Activated naive CD8-positive, alpha-beta T cell treated with anti-CD3 and anti-CD28 coated beads for 36 hours (primary cell): ENCODE measurements around the gene UST. TPM values are rescaled to one million over a fixed set of nuclear protein-coding genes. Genes with fewer than 3 reads are reported as not detected.
A peak's percentile ranks its signal among the peaks of the same experiment; 100 is the strongest.

Source experiments
- DNase-seq: peaks from one replicate; pipeline ENCODE4 v3.0.0; 2021
- H3K27ac Mint-ChIP-seq: one replicate; pipeline ENCODE4 v1.8.0; 2022; ENCODE audit warnings: mild to moderate bottlenecking, moderate library complexity, mixed read lengths
- H3K27me3 Mint-ChIP-seq: one replicate; pipeline ENCODE4 v1.8.0; 2022; ENCODE audit warnings: mild to moderate bottlenecking, mixed read lengths
- H3K36me3 Mint-ChIP-seq: one replicate; pipeline ENCODE4 v1.8.0; 2021; ENCODE audit warnings: mild to moderate bottlenecking, mixed read lengths
- H3K4me1 Mint-ChIP-seq: one replicate; pipeline ENCODE4 v1.8.0; 2021; ENCODE audit warnings: mixed read lengths
- H3K4me3 Mint-ChIP-seq: one replicate; pipeline ENCODE4 v1.8.0; 2022; ENCODE audit warnings: mild to moderate bottlenecking, moderate library complexity, mixed read lengths
- H3K9me3 Mint-ChIP-seq: one replicate; pipeline ENCODE4 v1.8.0; 2022; ENCODE audit warnings: mixed read lengths
- total RNA-seq, 2 experiments: library from RNA; stranded (reverse); gene quantifications; one replicate each; pipeline ENCODE4 v1.2.3, GENCODE V29; 2021

Gene UST
- total RNA-seq, 2 experiments from 2014 or later = 0.82 to 0.89 TPM

- Mint-ChIP-seq H3K9me3 (no peaks in the 10 kb centered on the region), H3K27me3 (no peaks in the 10 kb centered on the region), H3K27ac (peak overlapping the region; percentile 83), H3K4me3 (peak overlapping the region; percentile 2), H3K4me1 (peaks cover 27% of the 10 kb centered on the region), H3K36me3 (peaks cover 7% of the 10 kb centered on the region)
- no peak for DNase-seq
Measured at GRCh38 chr6:149065658-149066556, 319.1 kb downstream of the UST start.

GRCh38 chr6:149071997-149072396, 325.2 kb downstream of the UST start:
- H3K4me1 Mint-ChIP-seq = peaks cover 19% of the 10 kb centered on the region
- H3K9me3 Mint-ChIP-seq = no peaks in the 10 kb centered on the region
- no peak overlapping the region for H3K27ac Mint-ChIP-seq
- no peaks in the 10 kb centered on the region for H3K36me3 Mint-ChIP-seq
- no peaks in the 10 kb centered on the region for H3K27me3 Mint-ChIP-seq
- H3K4me3 Mint-ChIP-seq = no peak overlapping the region
- no peak for DNase-seq

- no peak for DNase-seq
- H3K27me3 Mint-ChIP-seq = no peaks in the 10 kb centered on the region
- no peak overlapping the region for H3K27ac Mint-ChIP-seq
- peaks cover 21% of the 10 kb centered on the region for H3K4me1 Mint-ChIP-seq
- no peaks in the 10 kb centered on the region for H3K36me3 Mint-ChIP-seq
- H3K9me3 Mint-ChIP-seq = no peaks in the 10 kb centered on the region
- no peak overlapping the region for H3K4me3 Mint-ChIP-seq
Measured at GRCh38 chr6:149074832-149075258, 328.0 kb downstream of the UST start.

- H3K27ac Mint-ChIP-seq = no peak overlapping the region
- no peak for DNase-seq
- no peaks in the 10 kb centered on the region for H3K9me3 Mint-ChIP-seq
- H3K27me3 Mint-ChIP-seq = no peaks in the 10 kb centered on the region
- no peaks in the 10 kb centered on the region for H3K36me3 Mint-ChIP-seq
- peaks cover 22% of the 10 kb centered on the region for H3K4me1 Mint-ChIP-seq
- H3K4me3 Mint-ChIP-seq = no peak overlapping the region
Measured at GRCh38 chr6:149075616-149076354, 329.0 kb downstream of the UST start.

DNA sequence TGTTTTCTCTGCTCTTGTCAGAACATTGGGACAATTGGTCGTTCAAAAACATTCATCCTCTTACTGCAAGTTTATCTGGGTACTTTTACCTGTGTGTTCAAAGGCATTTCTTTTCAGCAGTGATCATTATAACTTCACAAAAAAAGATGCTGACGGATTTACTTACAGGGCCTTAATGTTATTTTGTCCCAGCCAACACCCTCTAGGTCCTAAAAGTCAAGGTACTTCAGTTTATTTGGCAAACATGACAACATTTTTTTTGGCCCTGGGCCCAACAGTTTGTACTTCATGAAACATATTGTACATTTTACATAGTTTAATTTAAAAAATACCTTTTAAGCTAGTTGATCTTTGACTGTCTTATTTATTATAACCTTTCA, 329.5 kb downstream of the UST start:
- H3K36me3 Mint-ChIP-seq = no peaks in the 10 kb centered on the region
- H3K27me3 Mint-ChIP-seq = no peaks in the 10 kb centered on the region
- H3K4me3 Mint-ChIP-seq = no peak overlapping the region
- H3K27ac Mint-ChIP-seq = no peak overlapping the region
- DNase-seq = no peak
- no peaks in the 10 kb centered on the region for H3K9me3 Mint-ChIP-seq
- peaks cover 25% of the 10 kb centered on the region for H3K4me1 Mint-ChIP-seq

DNA sequence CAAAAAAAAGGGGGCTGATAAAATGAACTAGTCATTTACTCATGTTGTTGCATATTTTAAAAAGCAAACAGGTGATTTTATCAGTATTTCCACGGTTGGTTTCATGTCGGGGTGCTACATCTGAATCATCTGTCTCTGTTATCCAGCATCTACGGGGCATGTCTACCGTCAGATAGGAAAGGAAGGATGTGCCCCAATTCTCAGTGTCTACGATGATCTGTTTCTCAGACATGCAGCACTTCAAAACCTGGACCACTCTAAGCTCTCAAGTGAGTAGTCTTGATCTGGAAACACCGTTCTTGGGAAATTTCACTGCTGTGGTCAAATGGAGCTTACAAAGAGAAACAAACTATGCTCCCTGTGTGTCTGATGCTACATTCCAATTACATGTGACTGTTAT, 330.4 kb downstream of the UST start:
- peaks cover 30% of the 10 kb centered on the region for H3K4me1 Mint-ChIP-seq
- no peaks in the 10 kb centered on the region for H3K36me3 Mint-ChIP-seq
- no peaks in the 10 kb centered on the region for H3K27me3 Mint-ChIP-seq
- H3K27ac Mint-ChIP-seq = no peak overlapping the region
- H3K4me3 Mint-ChIP-seq = no peak overlapping the region
- no peaks in the 10 kb centered on the region for H3K9me3 Mint-ChIP-seq
- no peak for DNase-seq

- no peak for DNase-seq
- no peaks in the 10 kb centered on the region for H3K27me3 Mint-ChIP-seq
- H3K9me3 Mint-ChIP-seq = no peaks in the 10 kb centered on the region
- H3K36me3 Mint-ChIP-seq = no peaks in the 10 kb centered on the region
- H3K27ac Mint-ChIP-seq = no peak overlapping the region
- peaks cover 40% of the 10 kb centered on the region for H3K4me1 Mint-ChIP-seq
- H3K4me3 Mint-ChIP-seq = no peak overlapping the region
Measured at GRCh38 chr6:149078211-149078782, 331.5 kb downstream of the UST start.

- H3K27me3 Mint-ChIP-seq = no peaks in the 10 kb centered on the region
- H3K36me3 Mint-ChIP-seq = no peaks in the 10 kb centered on the region
- H3K4me1 Mint-ChIP-seq = peaks cover 51% of the 10 kb centered on the region
- no peak overlapping the region for H3K4me3 Mint-ChIP-seq
- H3K9me3 Mint-ChIP-seq = no peaks in the 10 kb centered on the region
- no peak overlapping the region for H3K27ac Mint-ChIP-seq
- no peak for DNase-seq
Measured at GRCh38 chr6:149079456-149079855, 332.6 kb downstream of the UST start.

GRCh38 chr6:149079911-149080491, 333.2 kb downstream of the UST start:
- Mint-ChIP-seq H3K4me3 (no peak overlapping the region), H3K36me3 (no peaks in the 10 kb centered on the region), H3K27me3 (no peaks in the 10 kb centered on the region), H3K9me3 (no peaks in the 10 kb centered on the region), H3K4me1 (peaks cover 55% of the 10 kb centered on the region), H3K27ac (no peak overlapping the region)
- DNase-seq = no peak

- no peaks in the 10 kb centered on the region for H3K27me3 Mint-ChIP-seq
- H3K4me3 Mint-ChIP-seq = no peak overlapping the region
- peaks cover 56% of the 10 kb centered on the region for H3K4me1 Mint-ChIP-seq
- H3K9me3 Mint-ChIP-seq = no peaks in the 10 kb centered on the region
- no peaks in the 10 kb centered on the region for H3K36me3 Mint-ChIP-seq
- no peak overlapping the region for H3K27ac Mint-ChIP-seq
- no peak for DNase-seq
Measured at GRCh38 chr6:149080511-149080910, 333.7 kb downstream of the UST start.

GRCh38 chr6:149081281-149081680, 334.5 kb downstream of the UST start:
- DNase-seq = no peak
- no peaks in the 10 kb centered on the region for H3K27me3 Mint-ChIP-seq
- peaks cover 50% of the 10 kb centered on the region for H3K4me1 Mint-ChIP-seq
- H3K27ac Mint-ChIP-seq = no peak overlapping the region
- peaks cover under 1% of the 10 kb centered on the region for H3K36me3 Mint-ChIP-seq
- H3K9me3 Mint-ChIP-seq = no peaks in the 10 kb centered on the region
- H3K4me3 Mint-ChIP-seq = no peak overlapping the region

- H3K4me3 Mint-ChIP-seq = no peak overlapping the region
- H3K9me3 Mint-ChIP-seq = no peaks in the 10 kb centered on the region
- peaks cover 1% of the 10 kb centered on the region for H3K36me3 Mint-ChIP-seq
- H3K4me1 Mint-ChIP-seq = peaks cover 45% of the 10 kb centered on the region
- no peak overlapping the region for H3K27ac Mint-ChIP-seq
- DNase-seq = peak; percentile 76
- H3K27me3 Mint-ChIP-seq = no peaks in the 10 kb centered on the region
Measured at GRCh38 chr6:149082320-149082719, 335.5 kb downstream of the UST start.

DNA sequence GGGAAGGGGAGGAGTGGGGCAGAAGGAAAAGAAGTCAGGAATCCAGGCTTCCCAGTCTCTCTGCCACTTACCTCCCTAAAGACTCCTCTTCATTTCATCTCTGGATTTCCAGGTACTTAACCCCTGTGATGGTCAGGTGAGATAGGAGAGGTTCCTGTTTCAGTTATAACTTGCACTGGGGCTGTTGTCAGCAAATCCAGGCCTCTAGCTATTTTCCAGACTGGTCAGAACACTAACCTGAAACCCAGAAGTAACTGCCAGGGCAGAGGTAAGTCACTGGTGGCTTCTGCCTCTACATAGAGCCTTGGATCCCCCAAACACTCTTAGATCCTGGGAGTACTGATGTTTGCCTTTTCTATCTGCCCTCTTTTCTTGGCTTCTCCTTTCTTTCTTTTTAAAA, 337.2 kb downstream of the UST start:
- no peak overlapping the region for H3K4me3 Mint-ChIP-seq
- H3K36me3 Mint-ChIP-seq = peaks cover 1% of the 10 kb centered on the region
- no peak overlapping the region for H3K27ac Mint-ChIP-seq
- no peaks in the 10 kb centered on the region for H3K27me3 Mint-ChIP-seq
- no peaks in the 10 kb centered on the region for H3K9me3 Mint-ChIP-seq
- no peak for DNase-seq
- H3K4me1 Mint-ChIP-seq = peaks cover 50% of the 10 kb centered on the region

DNA sequence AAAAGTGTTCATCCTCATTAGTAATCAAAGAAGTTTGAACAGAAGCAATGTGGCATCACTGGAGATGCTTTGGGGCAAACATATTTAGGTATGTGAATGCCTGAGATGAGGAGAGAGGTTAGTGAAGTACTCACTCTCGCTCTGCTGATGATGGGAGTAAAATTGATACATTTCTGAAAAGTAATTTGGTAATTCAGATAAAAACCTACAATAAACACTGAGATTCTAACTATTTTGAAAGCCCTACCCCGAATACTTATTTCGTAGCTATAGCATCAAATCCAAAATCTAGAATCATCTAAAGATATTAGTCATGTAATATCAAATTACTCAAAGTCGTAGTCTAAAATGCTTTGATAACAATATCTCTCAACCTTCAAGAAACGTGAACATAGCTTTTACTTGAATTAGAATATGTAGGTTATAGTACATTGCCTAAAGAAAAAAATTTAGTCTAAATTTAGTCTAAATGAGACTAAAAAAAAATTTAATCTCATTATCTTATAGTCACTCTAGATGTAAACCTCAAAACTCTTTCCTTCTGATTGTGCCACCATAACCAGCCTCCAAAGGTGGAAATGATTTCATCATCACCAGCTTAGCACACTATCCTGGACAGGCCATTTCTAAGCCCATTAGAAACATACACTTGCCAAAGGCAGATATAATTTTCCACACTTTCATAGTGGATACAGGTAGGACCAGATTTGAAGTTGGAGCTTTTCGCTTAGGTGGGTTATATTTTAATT, 338.2 kb downstream of the UST start:
- Mint-ChIP-seq H3K27me3 (no peaks in the 10 kb centered on the region), H3K4me1 (peaks cover 50% of the 10 kb centered on the region), H3K9me3 (no peaks in the 10 kb centered on the region), H3K36me3 (peaks cover 1% of the 10 kb centered on the region), H3K4me3 (no peak overlapping the region), H3K27ac (peak overlapping the region; percentile 44)
- no peak for DNase-seq
